GM21529 (cell line): ENCODE data around the gene FAM72C.
"Not testable (repeated sequence)": the region's sequence is repeated elsewhere in the genome, so short reads cannot be mapped to it uniquely, and the experiment has no call there.

Experiments
- ATAC-seq: cut with Tn5 transposase; IDR thresholded peaks from one replicate; pipeline ENCODE4 v1.9.1; 2021; ENCODE audit not compliant: unreplicated experiment

The FAM72C gene

GRCh38 chr1:143971924-143972700, at the start of gene FAM72C:
Gene FAM72C, minus strand, starts transcription at chr1:143971986. Its CDS starts 845 bp downstream, at chr1:143971141.
- ATAC-seq, result peak; percentile 80

- ATAC-seq, result peak; percentile 58
Measured at GRCh38 chr1:144020001-144020738, 48.4 kb upstream of the FAM72C start.

GRCh38 chr1:144019101-144019500, 47.3 kb upstream of the FAM72C start:
- ATAC-seq, result not testable (repeated sequence)

- ATAC-seq, result not testable (repeated sequence)
Measured at GRCh38 chr1:144015180-144015966, 43.6 kb upstream of the FAM72C start.

GRCh38 chr1:144014528-144014927, 42.7 kb upstream of the FAM72C start:
- not testable (repeated sequence) for ATAC-seq

GRCh38 chr1:144014121-144014520, 42.3 kb upstream of the FAM72C start:
- ATAC-seq, result not testable (repeated sequence)

- ATAC-seq, result peak; percentile 99
Measured at GRCh38 chr1:144012168-144012733, 40.5 kb upstream of the FAM72C start.

GRCh38 chr1:144009410-144009809, 37.6 kb upstream of the FAM72C start:
- ATAC-seq, result peak; percentile 42

- not testable (repeated sequence) for ATAC-seq
Measured at GRCh38 chr1:144004259-144004658, 32.5 kb upstream of the FAM72C start.

GRCh38 chr1:144003306-144004029, 31.7 kb upstream of the FAM72C start:
- ATAC-seq, result not testable (repeated sequence)

- ATAC-seq, result peak; percentile 45
Measured at GRCh38 chr1:144002141-144002881, 30.5 kb upstream of the FAM72C start.

- ATAC-seq, result not testable (repeated sequence)
Measured at GRCh38 chr1:144001077-144001476, 29.3 kb upstream of the FAM72C start.

GRCh38 chr1:143996020-143996419, 24.2 kb upstream of the FAM72C start:
- ATAC-seq, result not testable (repeated sequence)

GRCh38 chr1:143993301-143993907, 21.6 kb upstream of the FAM72C start:
- not testable (repeated sequence) for ATAC-seq

GRCh38 chr1:143990699-143991098, 18.9 kb upstream of the FAM72C start:
- not testable (repeated sequence) for ATAC-seq

GRCh38 chr1:143989719-143990118, 17.9 kb upstream of the FAM72C start:
- ATAC-seq, result not testable (repeated sequence)

GRCh38 chr1:143989427-143989712, 17.6 kb upstream of the FAM72C start:
- ATAC-seq, result not testable (repeated sequence)

- not testable (repeated sequence) for ATAC-seq
Measured at GRCh38 chr1:143988602-143989426, 17.0 kb upstream of the FAM72C start.
